HEK293 (cell line): ENCODE measurements around the gene GCAT.

Experiments used
- CTCF ChIP-seq: fragments of 450-650 bp; formaldehyde crosslinking; IDR thresholded peaks from 2 replicates; pipeline ENCODE4 v1.5.1; 2016; ENCODE audit warnings: missing biosample characterization, missing genetic modification characterization
- REST ChIP-seq: fragments of 450-650 bp; formaldehyde crosslinking; IDR thresholded peaks from 2 replicates; pipeline ENCODE4 v1.5.1; 2016; ENCODE audit warnings: missing biosample characterization, missing genetic modification characterization
- ZNF292 ChIP-seq: fragments of 450-650 bp; formaldehyde crosslinking; IDR thresholded peaks from 2 replicates; pipeline ENCODE4 v1.5.1; 2016; ENCODE audit warnings: low read depth, missing biosample characterization, missing genetic modification characterization, borderline replicate concordance
- ZSCAN23 ChIP-seq: fragments of 450-650 bp; formaldehyde crosslinking; IDR thresholded peaks from 2 replicates; pipeline ENCODE4 v1.5.1; 2016; ENCODE audit warnings: missing biosample characterization, missing genetic modification characterization

- TF ChIP-seq CTCF (tag by site-specific recombination), result peak; percentile 58; the same call in 1 of the 2 replicates
- no peak for TF ChIP-seq REST (tag by site-specific recombination)
- no peak for TF ChIP-seq ZNF292 (tag by site-specific recombination)
- TF ChIP-seq ZSCAN23 (tag by site-specific recombination), result no peak
Observed at GRCh38 chr22:37781434-37782059, 26.2 kb upstream of the GCAT start.
